Activated CD4-positive, alpha-beta T cell treated with anti-CD3 and anti-CD28 coated beads for 36 hours (primary cell): ENCODE data around the gene IFI27L2. TPM values are rescaled to one million over a fixed set of nuclear protein-coding genes. Genes with fewer than 3 reads are reported as not detected.
A peak's percentile ranks its signal among the peaks of the same experiment; 100 is the strongest.

Experiments used
- ATAC-seq: fragments of 200-7000 bp; cut with Tn5 transposase; one replicate; pipeline ENCODE4 v1.10.0; 2021; ENCODE audit warnings: mild to moderate bottlenecking, moderate library complexity
- CTCF ChIA-PET: fragments of 350-600 bp; sonication (Branson Sonifier 250); formaldehyde crosslinking; loops from one replicate; lab custom pipeline; 2021; ENCODE audit warnings: antibody characterized with exemption; lab: Charles Lee
- POLR2A ChIA-PET: fragments of 350-600 bp; sonication (Branson Sonifier 250); formaldehyde crosslinking; loops from one replicate; lab custom pipeline; 2021; ENCODE audit warnings: antibody characterized with exemption, inconsistent platforms; lab: Charles Lee
- DNase-seq: peaks from one replicate; pipeline ENCODE4 v3.0.0-alpha.2; 2020
- H3K27ac Mint-ChIP-seq: one replicate; pipeline ENCODE4 v1.8.0; 2021; ENCODE audit warnings: mixed read lengths
- H3K27me3 Mint-ChIP-seq: one replicate; pipeline ENCODE4 v1.8.0; 2021; ENCODE audit warnings: mixed read lengths
- H3K36me3 Mint-ChIP-seq: one replicate; pipeline ENCODE4 v1.8.0; 2021; ENCODE audit warnings: low read depth, mixed read lengths
- H3K4me1 Mint-ChIP-seq: one replicate; pipeline ENCODE4 v1.8.0; 2021; ENCODE audit warnings: mixed read lengths
- H3K4me3 Mint-ChIP-seq: one replicate; pipeline ENCODE4 v1.8.0; 2021; ENCODE audit warnings: mild to moderate bottlenecking, moderate library complexity, mixed read lengths
- H3K9me3 Mint-ChIP-seq: one replicate; pipeline ENCODE4 v1.8.0; 2021; ENCODE audit warnings: low read depth, mixed read lengths
- intact Hi-C, 2 experiments: fragments of 100-400 bp; cut with DNase I in 1 of 2; cut with micrococcal nuclease in 1 of 2; formaldehyde crosslinking; loops; one replicate each; pipeline versions ENCODE4 v1.14.2 to v1.15.1; 2022 to 2024; cut with DNase I, micrococcal nuclease
- total RNA-seq, 2 experiments: library from RNA; stranded (reverse); gene quantifications; one replicate each; pipeline ENCODE4 v1.2.3, GENCODE V29; 2021

IFI27L2 gene
- 10 to 100 TPM; 57.3 to 66.9 TPM for total RNA-seq

DNA sequence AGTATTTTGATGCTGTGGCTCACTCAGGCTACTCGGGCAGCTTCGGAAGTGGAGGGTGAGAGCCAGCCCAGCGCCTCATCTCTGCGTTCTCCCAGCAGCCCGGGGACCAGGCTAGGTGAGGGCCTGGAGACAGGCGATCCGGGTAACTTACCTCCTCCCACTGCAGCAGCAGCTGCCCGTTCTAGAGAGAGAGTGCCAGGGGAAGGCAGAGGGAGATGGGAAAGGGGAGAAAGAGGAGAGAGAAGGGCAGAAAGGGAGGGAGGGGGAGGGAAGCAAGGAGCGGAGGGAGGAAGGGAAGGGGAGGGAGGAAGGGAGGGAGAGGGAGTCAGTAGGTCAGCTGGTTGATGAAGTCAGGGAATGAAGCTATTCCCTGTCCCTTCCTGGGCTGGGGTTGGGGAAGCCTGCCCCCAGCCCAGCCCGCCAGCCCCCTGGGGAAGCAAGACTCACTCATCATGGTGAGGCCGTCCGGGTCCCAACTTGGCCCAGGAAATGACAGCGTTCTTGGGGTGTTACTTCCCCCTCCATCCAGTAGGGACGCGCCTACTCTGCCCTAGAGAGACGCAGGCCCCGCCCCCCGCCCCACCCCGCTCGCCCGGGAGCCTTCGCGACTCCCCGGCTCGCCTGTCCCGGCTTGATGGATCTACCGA is at the start of gene IFI27L2:
Gene IFI27L2 (minus strand): TSS at position 494 of the 647 bp plus-strand sequence. CDS start 40 bp downstream, at position 454.
- ATAC-seq (peak; percentile 97), DNase-seq (peak; percentile 85)
- peaks cover 4% of the 10 kb centered on the region for H3K27me3 Mint-ChIP-seq
- H3K9me3 Mint-ChIP-seq = no peaks in the 10 kb centered on the region
- CTCF ChIA-PET = interaction anchor here (0.7 to 5.3 kb wide), 10 partner anchors 9 to 1420 kb away, joined by 3 to 68 read pairs (median 4); partner anchors contain the start of gene PPP4R4
- intact Hi-C loops = loop anchor here (1.0 kb wide), 3 partner anchors 45 to 93 kb away; partner anchors contain the start of genes DDX24 (in 2 of the 2), IFI27L1 (in 2 of the 2) and PPP4R4 (in 1 of the 2)
- H3K27ac Mint-ChIP-seq = peak within 1 kb of the TSS; percentile 37
- peaks cover 21% of the 10 kb centered on the region for H3K4me1 Mint-ChIP-seq
- POLR2A ChIA-PET = interaction anchor here (0.5 to 0.9 kb wide), 2 partner anchors 48 to 268 kb away, joined by 3 read pairs; partner anchors contain the start of genes DDX24 and IFI27L1
- H3K36me3 Mint-ChIP-seq = no peaks in the 10 kb centered on the region
- H3K4me3 Mint-ChIP-seq = peak within 1 kb of the TSS; percentile 78

- intact Hi-C loops = loop anchor here (5.0 to 10.0 kb wide), 7 partner anchors 164 to 1087 kb away; partner anchors contain the start of genes BTBD7 (in 1 of the 2), LYSET (in 1 of the 2) and MOAP1 (in 1 of the 2)
- H3K9me3 Mint-ChIP-seq = no peaks in the 10 kb centered on the region
- DNase-seq (no peak), ATAC-seq (no peak)
- ChIA-PET CTCF (interaction anchor here (5.2 to 7.0 kb wide), 2 partner anchors 41 to 46 kb away, joined by 26 to 76 read pairs; no protein-coding TSS in a partner anchor), POLR2A (no interaction called here)
- H3K4me3 Mint-ChIP-seq = peak overlapping the region; percentile 81
- peaks cover 7% of the 10 kb centered on the region for H3K27me3 Mint-ChIP-seq
- H3K36me3 Mint-ChIP-seq = peaks cover 15% of the 10 kb centered on the region
- peaks cover 65% of the 10 kb centered on the region for H3K4me1 Mint-ChIP-seq
- H3K27ac Mint-ChIP-seq = peak overlapping the region; percentile 66
These were observed 48.4 kb upstream of the IFI27L2 start for GRCh38 chr14:94177806-94178205.

- POLR2A ChIA-PET = no interaction called here
- Mint-ChIP-seq H3K4me3 (peak overlapping the region; percentile 81), H3K27ac (peak overlapping the region; percentile 86), H3K36me3 (peaks cover 15% of the 10 kb centered on the region), H3K9me3 (no peaks in the 10 kb centered on the region), H3K27me3 (peaks cover 7% of the 10 kb centered on the region), H3K4me1 (peaks cover 63% of the 10 kb centered on the region)
- ATAC-seq (no peak), DNase-seq (peak; percentile 22)
- intact Hi-C loops = loop anchor here (5.0 to 10.0 kb wide), 7 partner anchors 165 to 1088 kb away; partner anchors contain the start of genes BTBD7 (in 1 of the 2), LYSET (in 1 of the 2) and MOAP1 (in 1 of the 2)
- CTCF ChIA-PET = interaction anchor here (5.2 to 7.0 kb wide), 2 partner anchors 40 to 45 kb away, joined by 26 to 76 read pairs; no protein-coding TSS in a partner anchor
These were observed 47.4 kb upstream of the IFI27L2 start for GRCh38 chr14:94176808-94177207.

DNA sequence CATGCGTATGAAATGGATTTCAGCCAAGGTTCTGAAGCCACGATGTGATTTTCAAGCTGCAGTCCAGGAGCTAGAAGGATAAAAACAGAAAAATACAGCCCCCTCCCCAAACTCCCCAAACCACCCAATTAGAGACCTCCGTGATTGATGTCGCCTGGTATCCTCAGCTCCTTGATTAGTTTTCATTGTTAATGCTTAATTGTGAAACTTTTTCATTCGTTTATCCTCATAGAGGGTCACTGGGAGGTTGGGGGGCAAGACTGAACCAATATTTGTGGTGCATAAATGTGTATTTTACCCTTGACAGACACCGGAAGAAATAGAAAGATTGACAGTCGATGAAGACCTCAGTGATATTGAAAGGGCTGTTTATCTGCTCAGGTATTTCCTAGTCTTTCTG is 46.3 kb upstream of the IFI27L2 start:
- intact Hi-C loops = loop anchor here (2.0 to 10.0 kb wide), 8 partner anchors 95 to 1089 kb away; partner anchors contain the start of genes DDX24 (in 2 of the 2), IFI27L1 (in 2 of the 2), BTBD7 (in 1 of the 2) and LYSET (in 1 of the 2)
- H3K27me3 Mint-ChIP-seq = peaks cover 7% of the 10 kb centered on the region
- no peak for DNase-seq

DNA sequence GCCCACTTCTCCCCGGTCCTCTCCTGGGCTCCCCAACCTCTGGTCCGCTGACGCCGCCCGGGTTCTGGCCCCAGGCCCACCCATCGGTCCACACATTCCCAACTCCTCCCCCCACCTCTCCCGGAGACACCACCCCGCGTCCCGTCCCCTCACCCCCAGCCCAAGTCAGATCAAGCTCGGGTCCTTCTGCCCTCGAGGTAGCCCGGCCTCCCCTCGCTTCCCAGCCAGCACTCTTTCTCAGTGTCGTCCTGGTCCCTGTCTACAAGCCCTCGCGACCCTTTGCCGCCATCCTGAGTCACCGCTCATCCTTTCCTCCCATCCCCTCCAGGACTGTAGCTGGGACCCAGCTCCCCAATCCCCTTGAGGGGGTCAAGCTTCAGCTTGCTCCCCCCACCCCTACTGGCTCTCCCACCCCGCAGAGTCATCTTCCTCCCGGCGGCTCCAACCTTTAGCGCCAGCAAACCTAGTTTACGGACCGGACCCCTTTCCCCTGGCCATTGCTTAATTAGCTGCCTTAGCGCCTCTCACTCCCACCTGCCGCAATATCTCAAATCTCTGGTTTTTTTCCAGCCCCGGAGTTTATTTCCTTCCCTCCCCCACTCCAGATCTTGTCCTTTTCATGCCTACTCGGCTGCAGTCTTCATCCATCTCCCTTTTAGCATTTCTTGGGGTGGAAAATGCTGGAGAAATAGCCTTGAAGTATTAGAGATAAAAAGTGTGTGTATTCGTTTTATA is 45.8 kb upstream of the IFI27L2 start:
- Mint-ChIP-seq H3K27ac (peak overlapping the region; percentile 86), H3K36me3 (peaks cover 13% of the 10 kb centered on the region), H3K4me3 (peak overlapping the region; percentile 81), H3K27me3 (peaks cover 7% of the 10 kb centered on the region), H3K4me1 (peaks cover 53% of the 10 kb centered on the region), H3K9me3 (no peaks in the 10 kb centered on the region)
- ChIA-PET CTCF (interaction anchor here (1.0 to 5.2 kb wide), 4 partner anchors 39 to 219 kb away, joined by 3 to 26 read pairs (median 8); no protein-coding TSS in a partner anchor), POLR2A (interaction anchor here (1.4 kb wide), 1 partner anchor 171 kb away, joined by 3 read pairs; no protein-coding TSS in a partner anchor)
- ATAC-seq = no peak
- intact Hi-C loops = loop anchor here (2.0 to 10.0 kb wide), 8 partner anchors 94 to 1090 kb away; partner anchors contain the start of genes DDX24 (in 2 of the 2), IFI27L1 (in 2 of the 2), BTBD7 (in 1 of the 2) and LYSET (in 1 of the 2)
- peak; percentile 43 for DNase-seq

More for the DNA sequence above, 46.3 kb upstream of the IFI27L2 start:
- peaks cover 58% of the 10 kb centered on the region for H3K4me1 Mint-ChIP-seq
- peak overlapping the region; percentile 81 for H3K4me3 Mint-ChIP-seq
- POLR2A ChIA-PET = no interaction called here
- CTCF ChIA-PET = interaction anchor here (1.0 to 7.0 kb wide), 5 partner anchors 39 to 220 kb away, joined by 3 to 76 read pairs (median 12); no protein-coding TSS in a partner anchor
- peaks cover 13% of the 10 kb centered on the region for H3K36me3 Mint-ChIP-seq
- H3K27ac Mint-ChIP-seq = peak overlapping the region; percentile 86
- H3K9me3 Mint-ChIP-seq = no peaks in the 10 kb centered on the region
- ATAC-seq = no peak

GRCh38 chr14:94174604-94175010 is 45.2 kb upstream of the IFI27L2 start:
- CTCF ChIA-PET = interaction anchor here (2.7 to 5.2 kb wide), 2 partner anchors 38 to 43 kb away, joined by 12 to 26 read pairs; no protein-coding TSS in a partner anchor
- DNase-seq = no peak
- Mint-ChIP-seq H3K27me3 (peaks cover 7% of the 10 kb centered on the region), H3K4me3 (peak overlapping the region; percentile 81), H3K9me3 (no peaks in the 10 kb centered on the region), H3K36me3 (peaks cover 13% of the 10 kb centered on the region), H3K27ac (peak overlapping the region; percentile 86), H3K4me1 (peaks cover 49% of the 10 kb centered on the region)
- POLR2A ChIA-PET = interaction anchor here (1.4 kb wide), 1 partner anchor 172 kb away, joined by 3 read pairs; no protein-coding TSS in a partner anchor
- ATAC-seq = no peak
- intact Hi-C loops = loop anchor here (1.0 to 10.0 kb wide), 12 partner anchors 38 to 1090 kb away; partner anchors contain the start of genes DDX24 (in 2 of the 2), IFI27L1 (in 2 of the 2), BTBD7 (in 1 of the 2) and IFI27L2 (in 1 of the 2)

DNA sequence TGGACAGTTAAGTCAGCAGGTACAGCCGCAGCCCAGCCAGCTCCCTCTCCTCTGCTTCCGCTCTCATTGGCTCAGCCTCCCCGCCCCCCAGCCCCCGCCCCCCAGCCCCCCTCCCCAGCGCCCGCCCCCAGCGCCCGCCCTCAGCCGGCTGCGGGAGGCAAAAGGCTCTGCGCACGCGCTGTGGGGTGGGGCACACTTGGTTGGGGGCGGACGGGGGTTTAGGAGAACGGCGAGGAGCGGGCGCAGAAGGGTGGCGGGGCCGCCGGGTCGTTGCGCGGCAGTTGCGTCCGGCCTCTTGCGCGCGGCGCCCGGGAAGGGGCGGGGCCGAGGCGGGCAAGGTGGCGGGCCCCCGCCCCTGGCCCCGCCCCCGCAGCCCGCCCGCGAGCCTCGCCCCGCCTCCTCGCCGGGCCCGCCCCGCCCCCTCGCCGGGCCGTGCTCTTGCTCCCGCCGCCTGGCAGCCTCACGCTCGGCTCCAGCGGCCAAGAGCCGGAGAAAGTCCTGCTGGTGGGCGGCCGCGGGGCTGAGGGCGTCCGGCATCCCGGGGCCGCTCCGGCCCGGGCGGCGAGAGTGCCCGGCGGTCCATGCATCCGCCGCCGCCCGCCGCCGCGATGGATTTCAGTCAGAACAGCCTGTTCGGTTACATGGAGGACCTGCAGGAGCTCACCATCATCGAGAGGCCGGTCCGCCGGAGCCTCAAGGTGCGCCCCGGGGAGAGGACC is 44.6 kb upstream of the IFI27L2 start, which contains the start of gene PPP4R4:
Gene PPP4R4 (plus strand): TSS at position 438 of the 719 bp plus-strand sequence. CDS start 144 bp downstream, at position 582.
- H3K9me3 Mint-ChIP-seq = no peaks in the 10 kb centered on the region
- DNase-seq = peak; percentile 96
- intact Hi-C loops = loop anchor here (1.0 to 10.0 kb wide), 9 partner anchors 37 to 1091 kb away; partner anchors contain the start of genes DDX24 (in 2 of the 2), IFI27L1 (in 2 of the 2), IFI27L2 (in 1 of the 2) and LYSET (in 1 of the 2)
- peak within 1 kb of the TSS; percentile 81 for H3K4me3 Mint-ChIP-seq
- H3K4me1 Mint-ChIP-seq = peaks cover 44% of the 10 kb centered on the region
- peaks cover 5% of the 10 kb centered on the region for H3K27me3 Mint-ChIP-seq
- H3K27ac Mint-ChIP-seq = peak within 1 kb of the TSS; percentile 86
- H3K36me3 Mint-ChIP-seq = peaks cover 9% of the 10 kb centered on the region
- ChIA-PET CTCF (interaction anchor here (0.7 to 5.2 kb wide), 5 partner anchors 10 to 375 kb away, joined by 3 to 26 read pairs (median 5); partner anchors contain the start of gene IFI27L2), POLR2A (interaction anchor here (0.7 to 1.4 kb wide), 2 partner anchors 93 to 172 kb away, joined by 3 to 4 read pairs; partner anchors contain the start of genes DDX24 and IFI27L1)
- peak; percentile 89 for ATAC-seq

DNA sequence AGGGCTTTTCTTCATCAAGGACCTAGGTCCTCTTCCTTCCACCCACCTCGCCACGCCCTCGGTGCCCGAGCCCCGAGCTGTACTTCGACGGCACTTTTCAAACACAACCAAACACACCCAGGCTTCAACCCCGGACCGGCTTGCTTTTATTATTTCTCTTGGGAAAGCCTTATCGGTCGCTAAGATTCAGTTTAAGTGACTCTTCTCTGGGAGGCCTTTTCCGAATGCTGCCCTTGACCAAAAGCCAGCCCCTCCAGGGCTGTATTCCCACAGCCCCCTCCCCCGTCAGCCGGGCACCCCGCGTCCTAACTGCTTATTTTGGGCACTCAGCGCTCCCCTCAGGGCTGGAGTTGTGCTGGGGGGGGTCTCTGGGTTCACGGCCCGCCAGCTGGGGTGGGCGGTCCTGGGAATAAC is 44.1 kb upstream of the IFI27L2 start:
- peak; percentile 52 for DNase-seq
- H3K36me3 Mint-ChIP-seq = peaks cover 6% of the 10 kb centered on the region
- H3K9me3 Mint-ChIP-seq = no peaks in the 10 kb centered on the region
- CTCF ChIA-PET = interaction anchor here (0.5 to 5.2 kb wide), 7 partner anchors 9 to 630 kb away, joined by 3 to 26 read pairs (median 3); partner anchors contain the start of gene IFI27L2
- peak overlapping the region; percentile 39 for H3K27ac Mint-ChIP-seq
- peaks cover 38% of the 10 kb centered on the region for H3K4me1 Mint-ChIP-seq
- intact Hi-C loops = loop anchor here (2.0 to 10.0 kb wide), 4 partner anchors 37 to 1091 kb away; partner anchors contain the start of genes LYSET (in 1 of the 2) and MOAP1 (in 1 of the 2)
- POLR2A ChIA-PET = interaction anchor here (0.6 to 0.7 kb wide), 2 partner anchors 93 to 692 kb away, joined by 4 read pairs; partner anchors contain the start of genes DDX24 and IFI27L1
- peak; percentile 2 for ATAC-seq
- H3K27me3 Mint-ChIP-seq = peaks cover 5% of the 10 kb centered on the region
- H3K4me3 Mint-ChIP-seq = peak overlapping the region; percentile 78

DNA sequence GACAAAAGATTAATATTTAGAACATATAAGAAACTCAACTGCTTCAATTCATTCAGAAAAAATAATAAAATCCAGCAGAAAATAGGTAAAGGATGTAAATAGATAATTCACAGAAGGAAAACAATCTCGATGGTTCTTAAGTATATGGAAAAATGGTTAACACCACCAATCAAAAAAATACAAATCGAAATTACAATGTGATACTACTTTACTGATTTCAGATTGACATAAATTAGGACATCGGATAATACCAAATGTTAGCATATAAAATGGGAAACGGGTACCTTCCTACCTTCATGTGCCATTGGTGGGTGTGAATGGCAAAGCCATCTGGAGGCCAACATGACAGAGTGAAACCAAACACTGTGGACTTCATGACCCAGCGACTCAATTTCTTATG is 43.1 kb upstream of the IFI27L2 start:
- peaks cover 6% of the 10 kb centered on the region for H3K36me3 Mint-ChIP-seq
- H3K4me3 Mint-ChIP-seq = peak overlapping the region; percentile 78
- H3K27me3 Mint-ChIP-seq = peaks cover 5% of the 10 kb centered on the region
- ATAC-seq (no peak), DNase-seq (no peak)
- intact Hi-C loops = loop anchor here (2.0 to 10.0 kb wide), 4 partner anchors 36 to 1092 kb away; partner anchors contain the start of genes LYSET (in 1 of the 2) and MOAP1 (in 1 of the 2)
- peaks cover 29% of the 10 kb centered on the region for H3K4me1 Mint-ChIP-seq
- H3K9me3 Mint-ChIP-seq = no peaks in the 10 kb centered on the region
- H3K27ac Mint-ChIP-seq = no peak overlapping the region
- ChIA-PET POLR2A (no interaction called here), CTCF (no interaction called here)
